DOHH2 (cell line): ENCODE measurements around the gene NINJ2.

Source experiments
- H3F3A ChIP-seq: fragments of 200-600 bp; sonication (generic), shearing (Covaris generic); 2 replicates; pipeline ENCODE4 v1.6.0; 2016; ENCODE audit warnings: antibody characterized with exemption, mild to moderate bottlenecking; ENCODE audit not compliant: control insufficient read depth, insufficient read depth
- H3K27ac ChIP-seq: fragments of 200-600 bp; sonication (generic); 2 replicates; pipeline ENCODE4 v1.5.1; 2014; ENCODE audit warnings: low read depth, mild to moderate bottlenecking, low read length, moderate library complexity
- H3K27me3 ChIP-seq: fragments of 200-600 bp; sonication (generic); 2 replicates; pipeline ENCODE4 v1.6.1; 2014; ENCODE audit warnings: mild to moderate bottlenecking, low read length, mixed read lengths; ENCODE audit not compliant: control insufficient read depth
- H3K36me3 ChIP-seq: fragments of 200-600 bp; sonication (generic); 2 replicates; pipeline ENCODE4 v1.6.1; 2014; ENCODE audit warnings: mild to moderate bottlenecking, low read length, moderate library complexity, mixed read lengths; ENCODE audit not compliant: control insufficient read depth
- H3K4me1 ChIP-seq: fragments of 200-600 bp; sonication (generic); 2 replicates; pipeline ENCODE4 v1.6.1; 2014; ENCODE audit warnings: mild to moderate bottlenecking, low read length, mixed read lengths; ENCODE audit not compliant: control insufficient read depth
- H3K4me2 ChIP-seq: fragments of 200-600 bp; sonication (generic); 2 replicates; pipeline ENCODE4 v1.6.0; 2014; ENCODE audit warnings: mild to moderate bottlenecking, low read length, moderate library complexity
- H3K4me3 ChIP-seq: fragments of 200-600 bp; sonication (generic); 2 replicates; pipeline ENCODE4 v1.5.1; 2014; ENCODE audit warnings: mild to moderate bottlenecking, low read length, mixed read lengths
- H3K79me2 ChIP-seq: fragments of 200-600 bp; sonication (generic); 2 replicates; pipeline ENCODE4 v1.6.1; 2014; ENCODE audit warnings: mild to moderate bottlenecking, low read length, mixed read lengths; ENCODE audit not compliant: control insufficient read depth
- H3K9me2 ChIP-seq: fragments of 200-600 bp; sonication (generic); replicated peaks from 2 replicates; pipeline ENCODE4 v1.6.1; 2014; ENCODE audit warnings: mild to moderate bottlenecking, low read length, mixed read lengths; ENCODE audit not compliant: control insufficient read depth
- H3K9me3 ChIP-seq: fragments of 200-600 bp; sonication (generic); 2 replicates; pipeline ENCODE4 v1.6.1; 2014; ENCODE audit warnings: antibody characterized with exemption, low read length, mixed read lengths; ENCODE audit not compliant: control insufficient read depth, insufficient read depth
- H4K20me1 ChIP-seq: fragments of 200-600 bp; sonication (generic); 2 replicates; pipeline ENCODE4 v1.6.0; 2014; ENCODE audit warnings: low read depth, mild to moderate bottlenecking, antibody characterized with exemption, low read length, moderate library complexity; ENCODE audit not compliant: control insufficient read depth, insufficient read depth
- EZH2phosphoT487 ChIP-seq: fragments of 200-600 bp; sonication (generic); IDR thresholded peaks from 2 replicates; pipeline ENCODE4 v1.6.1; 2017; ENCODE audit warnings: borderline replicate concordance, mild to moderate bottlenecking, antibody characterized with exemption, low read length, moderate library complexity, mixed read lengths
- TF ChIP-seq, protein P1 (sequence below): fragments of 200-600 bp; sonication (generic); IDR thresholded peaks from one replicate; pipeline ENCODE4 v1.5.1; 2014; ENCODE audit warnings: antibody characterized with exemption, mild to moderate bottlenecking, low read depth, low read length; ENCODE audit not compliant: poor library complexity, severe bottlenecking

NINJ2 gene

DNA sequence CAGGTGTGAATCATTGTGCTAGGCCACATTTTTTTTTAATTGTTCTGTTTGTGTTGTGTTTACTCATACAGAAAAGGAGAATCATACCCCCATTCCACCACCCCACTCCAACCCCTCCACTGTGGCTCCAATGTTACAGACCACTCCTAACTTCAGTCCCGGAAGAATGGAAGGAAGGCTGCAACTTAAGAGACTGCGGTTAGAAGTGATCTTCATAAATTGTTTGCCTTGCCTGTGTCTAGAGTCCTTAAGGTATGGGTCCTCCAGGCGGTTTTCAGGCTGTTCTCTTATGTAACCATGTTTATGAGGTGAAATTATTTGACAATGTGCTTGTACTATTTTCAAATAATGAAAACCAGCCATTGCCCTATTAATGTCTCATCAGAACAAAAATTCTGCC, 22.5 kb downstream of the NINJ2 start:
- Histone ChIP-seq H3K36me3 (peaks cover 6% of the 10 kb centered on the region; the same call in 1 of the 2 replicates), H3K4me1 (peaks cover 68% of the 10 kb centered on the region), H3K9me2 (no peaks in the 10 kb centered on the region), H3F3A (peaks cover 38% of the 10 kb centered on the region), H3K27me3 (no peaks in the 10 kb centered on the region), H3K9me3 (no peaks in the 10 kb centered on the region), H3K4me2 (no peak overlapping the region), H3K79me2 (no peaks in the 10 kb centered on the region), H3K27ac (peak overlapping the region; percentile 16; the same call in 1 of the 2 replicates), H4K20me1 (no peaks in the 10 kb centered on the region), H3K4me3 (no peak overlapping the region)
- TF ChIP-seq, protein P1, sequence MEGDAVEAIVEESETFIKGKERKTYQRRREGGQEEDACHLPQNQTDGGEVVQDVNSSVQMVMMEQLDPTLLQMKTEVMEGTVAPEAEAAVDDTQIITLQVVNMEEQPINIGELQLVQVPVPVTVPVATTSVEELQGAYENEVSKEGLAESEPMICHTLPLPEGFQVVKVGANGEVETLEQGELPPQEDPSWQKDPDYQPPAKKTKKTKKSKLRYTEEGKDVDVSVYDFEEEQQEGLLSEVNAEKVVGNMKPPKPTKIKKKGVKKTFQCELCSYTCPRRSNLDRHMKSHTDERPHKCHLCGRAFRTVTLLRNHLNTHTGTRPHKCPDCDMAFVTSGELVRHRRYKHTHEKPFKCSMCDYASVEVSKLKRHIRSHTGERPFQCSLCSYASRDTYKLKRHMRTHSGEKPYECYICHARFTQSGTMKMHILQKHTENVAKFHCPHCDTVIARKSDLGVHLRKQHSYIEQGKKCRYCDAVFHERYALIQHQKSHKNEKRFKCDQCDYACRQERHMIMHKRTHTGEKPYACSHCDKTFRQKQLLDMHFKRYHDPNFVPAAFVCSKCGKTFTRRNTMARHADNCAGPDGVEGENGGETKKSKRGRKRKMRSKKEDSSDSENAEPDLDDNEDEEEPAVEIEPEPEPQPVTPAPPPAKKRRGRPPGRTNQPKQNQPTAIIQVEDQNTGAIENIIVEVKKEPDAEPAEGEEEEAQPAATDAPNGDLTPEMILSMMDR = no peak

DNA sequence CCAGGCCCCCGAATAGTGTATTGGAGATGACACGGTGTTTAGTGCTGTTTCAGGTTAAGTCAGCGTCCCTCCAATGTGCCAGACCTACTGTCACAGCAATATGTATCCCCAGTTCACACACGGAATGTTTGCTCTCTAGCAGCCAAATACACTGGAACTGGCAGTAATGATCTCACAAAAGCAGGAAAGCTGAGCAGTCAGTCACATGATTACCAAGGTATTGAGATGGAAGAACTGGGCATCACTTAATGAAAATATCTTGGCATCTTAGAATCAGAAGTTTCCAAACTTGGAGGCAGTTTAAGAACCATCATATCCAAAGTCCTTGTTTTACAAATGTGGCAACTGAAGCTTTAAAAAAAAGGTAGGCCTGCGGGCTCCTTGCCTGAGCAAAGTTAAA, 23.3 kb downstream of the NINJ2 start:
- no peaks in the 10 kb centered on the region for H4K20me1 ChIP-seq
- peaks cover 6% of the 10 kb centered on the region; the same call in 1 of the 2 replicates for H3K36me3 ChIP-seq
- peak overlapping the region; percentile 16 for H3K27ac ChIP-seq
- 0 out of 2 replicates have a peak overlapping the region, but pooled peaks have one; percentile 12 for H3K4me3 ChIP-seq
- no peaks in the 10 kb centered on the region for H3K27me3 ChIP-seq
- TF ChIP-seq EZH2phosphoT487 = no peak
- TF ChIP-seq, protein P1 = no peak
- no peaks in the 10 kb centered on the region for H3K9me3 ChIP-seq
- no peaks in the 10 kb centered on the region for H3K79me2 ChIP-seq
- H3K9me2 ChIP-seq = no peaks in the 10 kb centered on the region
- peaks cover 66% of the 10 kb centered on the region for H3K4me1 ChIP-seq
- peak overlapping the region; percentile 27; the same call in 1 of the 2 replicates for H3K4me2 ChIP-seq
- H3F3A ChIP-seq = peaks cover 33% of the 10 kb centered on the region

DNA sequence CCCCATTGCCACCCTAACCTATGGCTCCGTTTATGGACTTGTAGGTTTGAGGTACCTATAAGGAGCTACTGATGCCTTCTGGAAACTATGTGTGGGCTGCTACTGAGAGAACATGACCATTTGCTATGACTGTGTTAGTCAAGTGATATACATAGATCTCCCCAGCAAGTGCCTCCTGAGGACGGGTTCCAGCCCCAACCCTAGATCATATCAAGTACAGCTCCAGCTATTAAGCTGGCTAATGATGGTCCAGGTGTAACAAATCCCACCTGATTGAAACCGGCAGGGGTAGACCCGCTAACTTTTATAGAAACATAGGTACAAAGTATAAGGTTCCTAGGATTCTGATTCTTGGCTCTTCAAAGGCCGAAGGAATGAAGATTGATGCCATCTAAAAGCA, 23.7 kb downstream of the NINJ2 start:
- Histone ChIP-seq H3F3A (peaks cover 28% of the 10 kb centered on the region), H4K20me1 (no peaks in the 10 kb centered on the region), H3K79me2 (no peaks in the 10 kb centered on the region), H3K36me3 (peaks cover 6% of the 10 kb centered on the region; the same call in 1 of the 2 replicates), H3K27me3 (no peaks in the 10 kb centered on the region), H3K9me2 (no peaks in the 10 kb centered on the region), H3K4me2 (peak overlapping the region; percentile 27), H3K4me1 (peaks cover 62% of the 10 kb centered on the region), H3K27ac (peak overlapping the region; percentile 16), H3K9me3 (no peaks in the 10 kb centered on the region), H3K4me3 (0 out of 2 replicates have a peak overlapping the region, but pooled peaks have one; percentile 12)
- TF ChIP-seq, protein P1 = no peak
- TF ChIP-seq EZH2phosphoT487 = no peak
